ENCODE results near the gene NOS3. TPM values are rescaled to one million over a fixed set of nuclear protein-coding genes. Genes with fewer than 3 reads are reported as not detected.
"Not testable (repeated sequence)": the region's sequence is repeated elsewhere in the genome, so short reads cannot be mapped to it uniquely, and the experiment has no call there.

Gene NOS3
- total RNA-seq, 1 experiment from 2014 or later, result not detected

GRCh38 chr7:151017370-151017952 lies 26.6 kb downstream of the NOS3 start:
- in situ Hi-C loops (cut with HindIII; ENCODE audit: low pct_unique_long_range_greater_than_20kb, low sequenced_read_pairs), result no loop called here
- DNase-seq (ENCODE audit: low read depth, low spot score), result no peak

GRCh38 chr7:151017953-151018420 lies 27.2 kb downstream of the NOS3 start:
- DNase-seq (ENCODE audit: low read depth, low spot score), result peak; percentile 66
- in situ Hi-C loops (cut with HindIII; ENCODE audit: low pct_unique_long_range_greater_than_20kb, low sequenced_read_pairs), result no loop called here

GRCh38 chr7:151018421-151019129 lies 27.8 kb downstream of the NOS3 start:
- no peak for DNase-seq (ENCODE audit: low read depth, low spot score)
- in situ Hi-C loops (cut with HindIII; ENCODE audit: low pct_unique_long_range_greater_than_20kb, low sequenced_read_pairs), result no loop called here

GRCh38 chr7:151019130-151019447 lies 28.3 kb downstream of the NOS3 start:
- in situ Hi-C loops (cut with HindIII; ENCODE audit: low pct_unique_long_range_greater_than_20kb, low sequenced_read_pairs), result no loop called here
- DNase-seq (ENCODE audit: low read depth, low spot score), result no peak

- DNase-seq (ENCODE audit: low read depth, low spot score), result no peak
- in situ Hi-C loops (cut with HindIII; ENCODE audit: low pct_unique_long_range_greater_than_20kb, low sequenced_read_pairs), result no loop called here
These were observed 29.4 kb downstream of the NOS3 start for GRCh38 chr7:151020231-151020630.

- no peak for DNase-seq (ENCODE audit: low read depth, low spot score)
- in situ Hi-C loops (cut with HindIII; ENCODE audit: low pct_unique_long_range_greater_than_20kb, low sequenced_read_pairs), result no loop called here
These were observed 32.4 kb downstream of the NOS3 start for GRCh38 chr7:151023232-151023631.

GRCh38 chr7:151024435-151025056 lies 33.7 kb downstream of the NOS3 start, which contains the start of gene ATG9B:
Gene ATG9B, minus strand, starts transcription at chr7:151024494. Its CDS starts 71 bp downstream, at chr7:151024423.
- in situ Hi-C loops (cut with HindIII; ENCODE audit: low pct_unique_long_range_greater_than_20kb, low sequenced_read_pairs), result no loop called here
- no peak for DNase-seq (ENCODE audit: low read depth, low spot score)

- in situ Hi-C loops (cut with HindIII; ENCODE audit: low pct_unique_long_range_greater_than_20kb, low sequenced_read_pairs), result no loop called here
These were observed 35.3 kb downstream of the NOS3 start for GRCh38 chr7:151025924-151026671.

GRCh38 chr7:151026771-151027727 lies 36.2 kb downstream of the NOS3 start:
- in situ Hi-C loops (cut with HindIII; ENCODE audit: low pct_unique_long_range_greater_than_20kb, low sequenced_read_pairs); DNase-seq (ENCODE audit: low read depth, low spot score): not testable (repeated sequence)

More at GRCh38 chr7:151025924-151026671, 35.3 kb downstream of the NOS3 start:
- no peak for DNase-seq (ENCODE audit: low read depth, low spot score)

GRCh38 chr7:151027728-151028130 lies 36.9 kb downstream of the NOS3 start:
- in situ Hi-C loops (cut with HindIII; ENCODE audit: low pct_unique_long_range_greater_than_20kb, low sequenced_read_pairs); DNase-seq (ENCODE audit: low read depth, low spot score): not testable (repeated sequence)

GRCh38 chr7:151028131-151028947 lies 37.5 kb downstream of the NOS3 start, which contains the start of gene ABCB8:
Gene ABCB8, plus strand, starts transcription at chr7:151028450. Its CDS starts 66 bp downstream, at chr7:151028516.
- in situ Hi-C loops (cut with HindIII; ENCODE audit: low pct_unique_long_range_greater_than_20kb, low sequenced_read_pairs), result no loop called here

GRCh38 chr7:151028948-151029501 lies 38.2 kb downstream of the NOS3 start:
- no peak for DNase-seq (ENCODE audit: low read depth, low spot score)
- in situ Hi-C loops (cut with HindIII; ENCODE audit: low pct_unique_long_range_greater_than_20kb, low sequenced_read_pairs), result no loop called here

More at GRCh38 chr7:151028131-151028947, 37.5 kb downstream of the NOS3 start, which contains the start of gene ABCB8:
- DNase-seq (ENCODE audit: low read depth, low spot score), result peak; percentile 100

GRCh38 chr7:151031011-151031410 lies 40.2 kb downstream of the NOS3 start:
- no peak for DNase-seq (ENCODE audit: low read depth, low spot score)
- in situ Hi-C loops (cut with HindIII; ENCODE audit: low pct_unique_long_range_greater_than_20kb, low sequenced_read_pairs), result no loop called here

- no peak for DNase-seq (ENCODE audit: low read depth, low spot score)
- in situ Hi-C loops (cut with HindIII; ENCODE audit: low pct_unique_long_range_greater_than_20kb, low sequenced_read_pairs), result no loop called here
These were observed 42.4 kb downstream of the NOS3 start for GRCh38 chr7:151032936-151033863.

- DNase-seq (ENCODE audit: low read depth, low spot score), result no peak
- in situ Hi-C loops (cut with HindIII; ENCODE audit: low pct_unique_long_range_greater_than_20kb, low sequenced_read_pairs), result no loop called here
These were observed 43.0 kb downstream of the NOS3 start for GRCh38 chr7:151033864-151034249.

All from SK-MEL-5 (cell line).